Measurements from ENCODE around the gene KRT9. TPM values are rescaled to one million over a fixed set of nuclear protein-coding genes. Genes with fewer than 3 reads are reported as not detected.
"Not testable (repeated sequence)": the region's sequence is repeated elsewhere in the genome, so short reads cannot be mapped to it uniquely, and the experiment has no call there.

The KRT9 gene
- total RNA-seq: not detected

- DNase-seq (ENCODE audit: low spot score): no peak
Measured at GRCh38 chr17:41571561-41572434, at the start of gene KRT9. KRT9 (minus strand) TSS chr17:41572059; CDS start chr17:41571992, 67 bp downstream.

GRCh38 chr17:41621435-41621817 is 49.6 kb upstream of the KRT9 start:
- DNase-seq (ENCODE audit: low spot score): not testable (repeated sequence)

- no peak for DNase-seq (ENCODE audit: low spot score)
Measured at GRCh38 chr17:41620583-41621434, 49.0 kb upstream of the KRT9 start.

GRCh38 chr17:41619927-41620582 is 48.2 kb upstream of the KRT9 start:
- DNase-seq (ENCODE audit: low spot score): not testable (repeated sequence)

- DNase-seq (ENCODE audit: low spot score): no peak
Measured at GRCh38 chr17:41619036-41619926, 47.4 kb upstream of the KRT9 start.

- DNase-seq (ENCODE audit: low spot score): no peak
Measured at GRCh38 chr17:41618341-41619035, 46.6 kb upstream of the KRT9 start.

GRCh38 chr17:41617698-41618097 is 45.8 kb upstream of the KRT9 start:
- DNase-seq (ENCODE audit: low spot score): no peak

GRCh38 chr17:41617136-41617535 is 45.3 kb upstream of the KRT9 start:
- DNase-seq (ENCODE audit: low spot score): no peak

GRCh38 chr17:41616486-41616885 is 44.6 kb upstream of the KRT9 start:
- DNase-seq (ENCODE audit: low spot score): not testable (repeated sequence)

GRCh38 chr17:41615454-41615853 is 43.6 kb upstream of the KRT9 start:
- no peak for DNase-seq (ENCODE audit: low spot score)

- not testable (repeated sequence) for DNase-seq (ENCODE audit: low spot score)
Measured at GRCh38 chr17:41614767-41615166, 42.9 kb upstream of the KRT9 start.

GRCh38 chr17:41614098-41614497 is 42.2 kb upstream of the KRT9 start:
- no peak for DNase-seq (ENCODE audit: low spot score)

GRCh38 chr17:41613277-41614082 is 41.6 kb upstream of the KRT9 start:
- no peak for DNase-seq (ENCODE audit: low spot score)

GRCh38 chr17:41612376-41613160 is 40.7 kb upstream of the KRT9 start, which contains the start of gene KRT16:
KRT16 (minus strand) TSS chr17:41612767; CDS start chr17:41612688, 79 bp downstream.
- DNase-seq (ENCODE audit: low spot score): not testable (repeated sequence)

GRCh38 chr17:41610965-41611640 is 39.2 kb upstream of the KRT9 start:
- no peak for DNase-seq (ENCODE audit: low spot score)

GRCh38 chr17:41610061-41610517 is 38.2 kb upstream of the KRT9 start:
- not testable (repeated sequence) for DNase-seq (ENCODE audit: low spot score)

GRCh38 chr17:41606930-41607329 is 35.1 kb upstream of the KRT9 start:
- not testable (repeated sequence) for DNase-seq (ENCODE audit: low spot score)

- no peak for DNase-seq (ENCODE audit: low spot score)
Measured at GRCh38 chr17:41602524-41602923, 30.7 kb upstream of the KRT9 start.
